ENCODE measurements around the gene TMBIM6.

GRCh38 chr12:49693931-49694444 is 47.4 kb upstream of the TMBIM6 start:
- TF ChIP-seq CTCF (IDR thresholded peaks at IDR 0.05) (no peak), POLR2A (IDR thresholded peaks at IDR 0.05) (no peak)
